H54 (cell line): ENCODE data around the gene UBQLNL.
A peak's percentile ranks its signal among the peaks of the same experiment; 100 is the strongest.

ENCODE experiments used
- DNase-seq: peaks from one replicate; pipeline ENCODE4 v3.0.0; 2011; ENCODE audit warnings: low spot score, mixed read lengths; ENCODE audit not compliant: insufficient read length
- FAIRE-seq: peaks from 3 replicates; lab custom pipeline; 2011; peaks lifted over from hg19 to GRCh38; lab: Jason Lieb, UNC
- POLR2A ChIP-seq: IDR thresholded peaks from 2 replicates; pipeline ENCODE4 v1.6.1; 2011; ENCODE audit warnings: low read depth, mild to moderate bottlenecking, low read length

UBQLNL gene

GRCh38 chr11:5516599-5516998 is at the start of gene UBQLNL:
UBQLNL (minus strand) TSS chr11:5516699; CDS start chr11:5516441, 258 bp downstream.
- TF ChIP-seq POLR2A, result no peak
- no peak for FAIRE-seq
- DNase-seq, result no peak

GRCh38 chr11:5564259-5565019 is 47.9 kb upstream of the UBQLNL start:
- peak; percentile 77 for FAIRE-seq
- no peak for TF ChIP-seq POLR2A
- DNase-seq, result no peak

- no peak for TF ChIP-seq POLR2A
- no peak for FAIRE-seq
- DNase-seq, result no peak
These were observed 41.3 kb upstream of the UBQLNL start for GRCh38 chr11:5557751-5558150.

GRCh38 chr11:5556596-5557188 is 40.2 kb upstream of the UBQLNL start:
- DNase-seq (no peak), FAIRE-seq (no peak)
- no peak for TF ChIP-seq POLR2A

- no peak for TF ChIP-seq POLR2A
These were observed 36.8 kb upstream of the UBQLNL start for GRCh38 chr11:5553343-5553742.

GRCh38 chr11:5550440-5551095 is 34.1 kb upstream of the UBQLNL start:
- no peak for TF ChIP-seq POLR2A
- FAIRE-seq (peak; percentile 99), DNase-seq (peak; percentile 39)

More at GRCh38 chr11:5553343-5553742, 36.8 kb upstream of the UBQLNL start:
- FAIRE-seq (no peak), DNase-seq (no peak)

GRCh38 chr11:5548440-5548839 is 31.9 kb upstream of the UBQLNL start, which contains the start of gene OR52H1:
OR52H1 (minus strand) TSS chr11:5548540; CDS start chr11:5545505, 3,035 bp downstream.
- DNase-seq, result no peak
- no peak for FAIRE-seq
- no peak for TF ChIP-seq POLR2A

- FAIRE-seq, result no peak
- no peak for TF ChIP-seq POLR2A
- DNase-seq, result no peak
These were observed 31.5 kb upstream of the UBQLNL start for GRCh38 chr11:5547982-5548381.

GRCh38 chr11:5546457-5546856 is 30.0 kb upstream of the UBQLNL start:
- peak; percentile 48 for FAIRE-seq
- TF ChIP-seq POLR2A, result no peak
- no peak for DNase-seq

GRCh38 chr11:5541427-5541826 is 24.9 kb upstream of the UBQLNL start:
- DNase-seq (no peak), FAIRE-seq (peak; percentile 45)
- no peak for TF ChIP-seq POLR2A

- TF ChIP-seq POLR2A, result no peak
- no peak for DNase-seq
- no peak for FAIRE-seq
These were observed 20.0 kb upstream of the UBQLNL start for GRCh38 chr11:5536482-5536881.

GRCh38 chr11:5534046-5534445 is 17.5 kb upstream of the UBQLNL start:
- DNase-seq, result no peak
- TF ChIP-seq POLR2A, result no peak
- no peak for FAIRE-seq

GRCh38 chr11:5531053-5531831 is 14.7 kb upstream of the UBQLNL start:
- FAIRE-seq (no peak), DNase-seq (no peak)
- TF ChIP-seq POLR2A, result no peak
